Kidney tubule cell (primary cell): Measurements from ENCODE around the gene LNX2.
"Not testable (repeated sequence)": the region's sequence is repeated elsewhere in the genome, so short reads cannot be mapped to it uniquely, and the experiment has no call there.

Source experiments
- DNase-seq: peaks from one replicate; pipeline ENCODE4 v3.0.0-alpha.2; 2018; ENCODE audit warnings: low spot score

The LNX2 gene

DNA sequence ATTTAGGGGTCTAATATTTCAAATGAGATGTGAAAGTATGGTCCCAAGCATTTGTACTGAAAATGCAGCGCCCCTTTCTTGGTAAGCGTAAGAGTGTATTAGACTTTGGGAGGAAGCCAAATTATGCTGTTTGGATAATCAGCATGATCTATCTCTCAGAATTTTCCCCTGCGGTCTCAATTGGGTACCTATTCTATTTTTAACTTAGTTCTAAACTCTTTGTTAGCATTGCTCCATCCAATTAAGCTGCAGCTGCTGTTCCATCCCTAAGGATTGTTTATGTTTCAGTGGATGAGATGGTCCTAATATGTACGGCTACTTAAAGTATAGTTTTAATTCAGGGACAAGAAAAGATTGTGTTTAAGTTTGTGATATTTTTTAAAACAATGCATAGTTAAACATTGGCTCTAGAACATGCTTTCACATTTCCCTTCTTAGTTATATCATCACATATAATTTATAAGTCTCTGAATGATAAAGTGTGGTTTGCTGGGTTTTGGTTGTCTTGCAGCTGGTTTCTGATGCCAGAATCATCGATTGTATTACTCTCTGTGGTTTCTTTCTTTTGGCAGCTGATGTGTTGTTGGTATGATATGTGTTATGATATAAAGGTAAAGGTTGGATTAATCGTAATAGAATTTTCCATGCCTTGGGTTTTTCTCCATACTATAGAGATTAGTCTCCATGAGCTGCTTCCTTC is 16.4 kb upstream of the LNX2 start:
- no peak for DNase-seq

DNA sequence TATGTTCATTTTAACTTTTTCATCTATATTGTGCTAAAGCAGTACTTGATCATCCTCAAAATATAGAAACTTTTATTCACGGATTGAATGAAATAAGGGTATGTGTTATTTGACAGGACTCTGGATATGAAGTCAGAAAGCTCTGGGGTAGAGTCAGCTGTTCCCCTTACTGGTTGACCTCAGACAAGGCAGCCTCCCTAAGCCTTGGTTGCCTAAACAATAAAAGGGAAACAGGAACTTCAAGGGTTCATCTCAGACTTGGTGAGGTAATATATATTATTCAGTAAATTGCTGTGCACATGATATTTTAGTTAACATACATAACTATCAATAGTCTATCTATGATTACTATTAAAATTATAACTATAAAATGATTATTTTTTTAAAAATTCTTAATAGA is 14.9 kb upstream of the LNX2 start:
- DNase-seq = no peak

DNA sequence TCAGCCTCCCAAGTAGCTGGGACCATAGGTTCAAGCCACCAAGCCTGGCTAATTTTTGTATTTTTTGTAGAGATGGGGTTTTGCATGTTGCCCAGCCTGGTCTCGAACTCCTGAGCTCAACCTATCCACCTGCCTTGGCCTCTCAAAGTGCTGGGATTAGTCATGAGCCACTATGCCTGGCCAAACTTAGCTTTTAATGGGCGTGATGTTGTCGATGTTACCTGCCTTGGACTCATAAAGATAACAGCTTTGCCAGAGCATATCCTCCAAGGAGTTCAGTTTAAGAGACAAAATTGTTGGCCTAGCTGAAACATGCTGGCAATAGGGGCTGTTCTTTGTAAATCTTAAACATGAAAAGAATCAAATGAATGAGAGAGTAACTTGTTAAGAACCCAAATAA is 14.5 kb upstream of the LNX2 start:
- DNase-seq = no peak

DNA sequence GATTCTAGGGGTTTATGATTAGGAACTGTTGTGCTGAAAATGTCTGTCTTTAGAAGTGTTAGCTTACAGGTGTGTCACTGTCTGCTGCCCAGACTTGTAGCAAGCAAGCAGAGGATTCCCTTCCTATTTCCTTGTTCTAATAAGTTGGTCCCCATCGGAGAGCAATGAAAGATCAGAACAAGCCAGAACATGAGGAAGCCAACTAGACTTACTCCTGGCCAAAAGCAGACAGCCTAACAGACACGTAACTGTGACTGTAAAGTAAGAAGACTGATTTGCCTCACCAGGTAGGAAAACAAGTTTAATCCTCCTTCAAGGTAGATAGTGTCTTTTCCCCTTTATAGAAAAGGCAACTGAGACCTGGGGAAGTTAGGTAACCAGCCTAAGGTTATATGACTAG is 13.9 kb upstream of the LNX2 start:
- DNase-seq = peak; percentile 23

DNA sequence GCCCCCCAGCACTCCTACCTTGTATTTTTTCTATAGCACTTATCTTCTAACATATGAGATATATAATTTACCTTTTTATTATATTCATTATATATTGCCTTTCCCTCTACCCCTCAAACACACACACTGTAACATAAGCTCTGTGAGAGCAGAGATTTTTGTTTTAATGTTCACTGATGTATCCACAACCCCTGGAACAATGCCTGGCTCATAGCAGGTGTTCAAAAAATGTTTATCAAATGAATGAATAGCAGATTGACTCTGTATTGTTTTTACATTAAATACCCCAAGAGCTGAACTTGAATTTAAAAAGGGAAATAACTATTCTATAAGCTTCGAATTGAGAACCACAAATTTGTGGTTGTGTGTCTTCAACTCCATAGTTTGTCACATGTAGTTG is 12.3 kb upstream of the LNX2 start:
- no peak for DNase-seq

DNA sequence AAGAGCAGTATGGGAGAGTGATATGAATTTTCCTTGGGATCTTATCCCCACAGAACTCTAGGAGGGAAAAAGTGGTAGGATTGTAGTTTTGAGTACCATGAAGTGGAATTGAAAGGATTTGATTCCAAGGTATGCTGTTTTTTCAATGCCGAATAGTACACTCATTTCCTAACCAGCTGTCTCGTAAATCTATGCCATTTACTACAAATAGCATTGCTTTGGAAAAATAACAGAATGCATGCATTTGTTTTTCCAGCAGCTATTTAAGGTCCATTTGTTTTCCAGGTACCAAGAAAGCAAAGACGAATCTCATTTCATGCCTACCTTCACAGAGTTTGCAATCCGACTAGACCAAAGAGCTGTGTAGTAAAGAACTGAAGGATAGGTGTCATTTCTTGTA is 11.9 kb upstream of the LNX2 start:
- DNase-seq = no peak

DNA sequence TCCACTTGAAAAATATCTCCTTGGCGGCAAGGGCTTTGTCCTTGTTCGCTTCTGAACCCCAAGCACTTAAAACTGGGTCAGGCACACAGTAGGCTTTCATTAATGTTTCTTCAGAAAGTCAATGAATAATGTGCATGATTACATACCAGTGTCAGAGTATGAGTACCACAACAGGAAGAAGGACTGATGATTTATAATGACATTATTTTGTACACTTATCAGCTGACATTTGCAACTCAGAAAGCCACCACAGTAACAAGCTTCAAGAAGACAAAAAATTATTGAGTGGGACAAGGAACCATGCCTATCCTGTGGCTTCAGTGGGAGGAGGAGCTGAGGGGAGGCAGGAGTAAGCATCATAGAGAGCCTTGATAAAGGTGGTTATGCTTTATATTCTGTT is 11.3 kb upstream of the LNX2 start:
- DNase-seq = no peak

DNA sequence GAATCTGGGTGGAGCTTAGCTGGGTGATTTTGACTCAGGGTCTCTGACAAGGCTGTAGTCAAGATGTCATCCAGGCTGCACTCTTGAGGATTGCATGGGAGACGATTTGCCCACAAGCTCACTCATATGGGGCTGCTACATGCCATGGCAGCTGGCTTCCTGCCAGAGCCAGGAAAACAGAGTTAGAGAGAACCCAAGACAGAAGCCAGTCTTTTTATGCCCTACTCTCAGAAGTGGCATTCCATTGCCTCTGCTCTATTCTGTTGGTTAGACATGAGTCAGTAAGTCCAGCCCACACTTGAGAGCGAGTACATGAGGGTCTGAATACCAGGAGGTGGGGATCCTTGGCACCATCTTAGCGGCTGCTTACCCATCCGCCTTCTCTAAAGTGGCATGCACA is 10.8 kb upstream of the LNX2 start:
- peak; percentile 68 for DNase-seq

DNA sequence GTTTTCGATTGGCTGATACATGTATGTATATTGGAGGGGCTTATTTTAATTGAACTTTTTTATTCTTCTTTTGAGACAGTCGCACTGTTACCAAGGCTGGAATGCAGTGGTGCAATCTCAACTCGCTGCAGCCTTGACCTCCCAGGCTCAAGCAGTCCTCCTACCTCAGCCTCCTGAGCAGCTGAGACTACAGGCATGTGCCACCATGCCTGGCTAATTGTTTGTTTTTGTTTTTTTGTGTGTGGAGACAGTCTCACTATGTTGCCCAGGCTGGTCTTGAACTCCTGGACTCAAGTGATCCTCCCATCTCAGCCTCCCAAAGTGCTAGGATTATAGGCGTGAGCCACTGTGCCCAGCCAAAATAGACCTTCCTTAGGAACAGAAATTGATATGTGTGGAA is 8.4 kb upstream of the LNX2 start:
- DNase-seq = not testable (repeated sequence)

DNA sequence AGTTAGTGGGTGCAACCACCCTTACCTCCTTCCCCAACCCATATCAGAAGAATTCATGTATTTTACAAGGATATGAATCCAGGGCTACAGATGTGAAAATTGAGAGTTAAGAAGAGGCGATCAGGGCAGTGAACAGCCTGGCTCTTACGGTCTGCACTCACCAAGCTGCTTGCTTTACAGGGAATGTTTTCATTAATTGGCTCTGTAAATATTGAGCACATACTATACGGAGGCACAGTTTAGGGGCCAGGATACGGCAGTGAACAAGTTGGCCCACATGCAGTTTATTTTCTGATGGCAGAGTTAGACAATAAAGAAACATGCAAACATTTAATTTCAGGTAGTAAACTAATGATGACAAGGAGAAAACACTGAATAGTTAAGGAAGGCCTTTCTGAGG is 7.8 kb upstream of the LNX2 start:
- no peak for DNase-seq

DNA sequence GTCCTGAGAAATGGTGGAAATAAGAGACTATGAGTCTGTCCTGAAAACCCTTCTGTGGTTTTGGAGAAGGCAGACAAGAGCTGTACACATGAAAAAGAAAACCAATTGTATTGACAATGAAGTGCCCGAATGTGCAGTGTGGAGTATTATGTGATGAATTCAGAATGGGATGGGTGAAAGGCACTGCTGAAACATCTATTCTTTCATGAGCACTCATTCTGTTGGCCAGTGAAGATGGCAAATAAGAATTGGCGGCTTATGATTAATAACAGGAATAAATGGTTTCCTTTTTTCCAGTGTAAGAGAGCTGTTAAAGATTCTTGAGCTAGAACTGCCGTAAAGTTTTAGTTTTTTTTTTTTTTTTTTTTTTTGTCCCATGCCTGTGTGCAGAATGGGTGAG is 7.1 kb upstream of the LNX2 start:
- no peak for DNase-seq

DNA sequence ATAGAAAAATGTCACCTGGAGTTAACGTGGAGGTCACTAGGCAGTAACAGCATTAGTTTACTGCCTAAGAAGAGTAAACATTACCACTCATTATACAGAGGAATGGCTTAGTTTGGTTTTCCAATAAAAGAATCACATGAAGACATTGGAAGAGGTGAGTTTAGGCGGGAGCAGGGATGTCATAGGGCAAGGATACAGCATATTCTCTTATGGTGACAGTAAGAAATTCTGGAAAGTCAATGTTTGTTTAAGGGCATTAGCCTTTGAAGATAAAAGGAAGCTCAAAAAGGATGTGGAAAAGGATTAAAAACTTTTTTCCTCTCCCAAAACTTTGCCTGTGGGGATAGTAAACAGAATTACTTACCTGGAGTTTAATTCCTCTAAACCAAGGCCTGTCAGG is 5.5 kb upstream of the LNX2 start:
- DNase-seq = no peak

DNA sequence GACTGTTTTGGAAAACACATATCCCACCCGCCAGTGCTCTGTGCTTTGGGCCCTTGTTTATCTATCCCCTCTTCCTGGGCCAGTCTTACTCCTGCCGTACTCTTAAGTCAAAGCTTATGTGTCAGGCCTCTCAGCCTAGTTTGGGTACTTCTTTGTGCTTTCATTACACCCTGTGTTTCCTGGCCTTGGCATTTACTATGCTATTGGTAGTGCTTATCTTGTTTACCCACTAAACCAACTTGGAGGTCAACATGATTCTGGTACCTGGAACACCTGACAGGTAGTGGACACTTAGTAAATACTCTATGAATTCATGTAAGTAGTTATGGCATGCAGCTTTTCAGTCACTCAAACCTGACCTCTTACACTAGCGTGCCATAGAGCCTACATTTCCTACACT is 3.7 kb upstream of the LNX2 start:
- no peak for DNase-seq

DNA sequence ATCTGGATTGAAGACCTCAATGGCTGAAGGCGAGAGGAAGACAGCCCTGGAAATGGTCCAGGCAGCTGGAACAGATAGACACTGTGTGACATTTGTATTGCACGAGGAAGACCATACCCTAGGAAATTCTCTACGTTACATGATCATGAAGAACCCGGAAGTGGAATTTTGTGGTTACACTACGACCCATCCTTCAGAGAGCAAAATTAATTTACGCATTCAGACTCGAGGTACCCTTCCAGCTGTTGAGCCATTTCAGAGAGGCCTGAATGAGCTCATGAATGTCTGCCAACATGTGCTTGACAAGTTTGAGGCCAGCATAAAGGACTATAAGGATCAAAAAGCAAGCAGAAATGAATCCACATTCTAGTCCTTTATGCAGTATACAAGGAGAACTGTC is 2.6 kb upstream of the LNX2 start:
- DNase-seq = no peak

DNA sequence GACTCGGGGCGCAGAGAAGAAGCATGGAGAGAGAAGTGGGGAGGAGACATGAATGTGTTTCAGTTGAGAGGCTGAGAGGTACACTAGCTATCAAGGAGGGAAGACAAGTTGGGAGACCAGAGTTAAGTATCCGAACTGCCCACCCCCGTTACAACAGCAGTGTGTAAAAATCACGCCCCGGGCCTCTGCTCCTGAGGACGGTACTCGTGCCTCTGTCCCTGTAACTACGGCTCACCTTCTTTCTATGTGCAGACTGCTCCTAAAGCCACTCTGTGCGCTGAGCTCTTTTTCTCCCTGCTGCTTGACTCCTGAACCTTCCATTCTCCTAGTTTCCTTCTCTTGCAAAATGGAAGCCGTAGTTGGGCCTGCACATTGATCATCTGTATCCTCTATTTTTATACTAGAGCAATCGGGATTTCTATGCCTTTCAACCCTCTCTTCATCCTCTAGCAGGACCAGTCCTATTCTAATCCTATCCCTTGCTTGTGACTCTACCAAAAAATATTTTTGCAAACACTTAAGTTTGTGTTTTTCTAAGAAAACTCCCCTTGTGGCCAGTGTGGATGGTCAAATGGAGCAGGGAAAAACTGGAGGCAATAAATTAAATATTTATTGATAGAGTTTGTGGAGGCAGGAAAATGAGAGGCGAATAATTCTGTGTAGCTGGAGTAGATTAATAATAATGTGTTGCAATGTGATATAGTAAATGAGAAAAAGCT is 1.9 kb upstream of the LNX2 start:
- peak; percentile 23 for DNase-seq

DNA sequence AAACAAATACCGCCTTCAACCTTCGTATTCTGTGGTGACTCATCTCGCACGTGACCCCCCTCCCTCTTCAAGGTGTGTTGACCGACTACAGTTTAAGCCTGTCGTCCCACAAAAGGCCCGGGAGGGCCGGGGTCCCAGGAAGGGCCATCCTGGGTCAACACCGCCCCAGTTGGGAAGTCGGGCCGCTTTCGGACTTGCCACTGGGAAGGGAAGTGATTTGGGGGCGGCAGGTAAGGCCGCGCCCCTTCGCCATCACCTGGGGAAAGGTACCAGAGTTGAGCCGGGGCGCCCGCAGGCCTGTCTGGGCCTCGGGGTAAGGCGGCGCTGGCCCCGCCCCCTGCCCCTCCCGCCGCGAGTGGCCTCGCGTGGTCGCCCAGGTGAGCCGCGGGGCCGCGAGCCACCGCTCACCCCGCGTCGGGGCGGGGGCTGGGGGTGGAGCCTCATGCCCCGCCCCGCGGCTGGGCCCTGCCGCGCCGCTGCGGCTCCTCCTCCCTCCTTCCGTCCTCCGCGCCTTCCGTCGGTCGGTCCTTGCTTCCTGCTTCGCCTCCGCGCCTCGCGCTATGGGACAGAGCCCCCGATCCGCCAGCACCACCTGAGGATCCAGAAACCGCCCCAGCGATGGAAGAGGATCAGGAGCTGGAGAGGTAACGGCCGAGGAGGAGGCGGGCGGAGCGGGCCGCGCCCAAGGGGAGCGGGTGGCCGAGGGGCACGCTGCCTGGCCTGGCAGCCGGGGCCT is 1.2 kb upstream of the LNX2 start, which contains the start of gene POLR1D:
POLR1D (plus strand) TSS at position 527 of the 736 bp plus-strand sequence; CDS start at position 619, 92 bp downstream.
- DNase-seq = peak; percentile 93

DNA sequence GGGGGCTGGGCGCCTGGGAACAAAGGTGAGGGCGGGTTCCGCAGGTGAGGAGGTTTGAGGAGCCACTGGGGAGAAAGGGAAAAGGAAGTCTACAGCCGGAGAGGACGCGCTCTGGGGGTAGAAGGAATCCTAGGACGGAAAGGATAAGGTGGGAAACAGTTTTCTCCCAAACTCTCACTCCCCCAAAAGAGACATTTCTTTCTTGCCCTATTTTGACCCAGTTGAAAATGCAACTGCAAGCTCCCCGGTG is 712 bp upstream of the LNX2 start:
- DNase-seq = no peak

DNA sequence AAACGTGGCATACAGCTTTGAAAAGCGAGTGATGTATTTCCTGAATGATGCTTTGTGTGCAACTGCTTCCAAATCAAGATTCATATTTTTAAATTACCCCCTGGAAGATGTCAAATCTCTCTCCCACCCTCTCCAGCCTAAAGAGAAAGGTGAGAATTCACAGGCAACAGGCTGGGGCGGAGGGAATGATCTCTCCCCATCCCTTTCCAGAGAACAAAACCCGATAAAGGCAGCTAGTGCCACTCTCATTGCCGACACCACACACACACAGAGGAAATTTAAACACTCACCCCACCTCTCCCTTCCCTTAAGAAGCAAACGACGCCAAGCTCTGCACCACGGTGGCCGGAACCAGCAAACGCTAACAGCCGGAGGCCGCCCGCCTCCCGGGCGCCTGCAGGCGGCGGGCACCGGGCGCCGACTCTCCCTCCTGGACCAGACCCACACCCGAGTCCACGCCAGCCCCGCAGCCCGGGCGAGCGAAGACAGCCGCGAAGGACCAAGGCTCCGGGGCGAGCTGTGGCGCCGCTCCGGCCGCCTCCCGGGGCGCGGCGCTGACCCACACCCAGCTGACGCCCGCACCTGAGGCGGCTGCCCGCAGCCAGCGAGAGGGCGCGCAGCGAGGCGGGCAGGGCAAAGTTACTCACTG is 477 bp downstream of the LNX2 start:
- DNase-seq = peak; percentile 53

DNA sequence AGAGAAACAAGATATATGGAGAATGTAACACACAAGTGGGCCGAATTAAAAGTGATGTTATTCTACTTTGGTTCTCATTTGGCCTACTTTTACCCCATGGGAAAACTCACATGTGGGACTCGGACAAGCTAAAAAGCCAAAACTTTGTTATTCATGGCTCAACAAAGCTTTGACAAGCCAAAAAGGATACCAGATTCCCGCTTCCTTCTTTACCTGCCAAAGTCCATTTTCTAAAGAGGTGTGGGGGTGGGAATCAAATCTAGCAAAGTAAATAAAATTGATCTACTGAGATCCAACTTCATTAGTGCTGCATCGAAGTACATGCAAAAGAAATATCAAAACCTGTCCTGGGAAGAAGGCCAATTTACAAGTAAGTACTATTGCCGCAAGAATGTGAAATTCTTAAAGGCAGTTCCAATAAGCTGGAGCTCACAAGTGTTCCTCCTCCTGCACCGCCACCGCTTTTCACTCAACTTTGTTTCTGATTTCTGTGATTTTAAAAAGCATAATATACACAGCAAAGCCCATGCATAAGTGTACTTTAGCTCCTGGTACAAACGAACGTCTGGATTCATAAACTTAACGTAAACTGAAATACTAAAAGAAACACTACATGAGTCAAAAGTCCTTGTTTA is 1.1 kb downstream of the LNX2 start:
- peak; percentile 27 for DNase-seq

DNA sequence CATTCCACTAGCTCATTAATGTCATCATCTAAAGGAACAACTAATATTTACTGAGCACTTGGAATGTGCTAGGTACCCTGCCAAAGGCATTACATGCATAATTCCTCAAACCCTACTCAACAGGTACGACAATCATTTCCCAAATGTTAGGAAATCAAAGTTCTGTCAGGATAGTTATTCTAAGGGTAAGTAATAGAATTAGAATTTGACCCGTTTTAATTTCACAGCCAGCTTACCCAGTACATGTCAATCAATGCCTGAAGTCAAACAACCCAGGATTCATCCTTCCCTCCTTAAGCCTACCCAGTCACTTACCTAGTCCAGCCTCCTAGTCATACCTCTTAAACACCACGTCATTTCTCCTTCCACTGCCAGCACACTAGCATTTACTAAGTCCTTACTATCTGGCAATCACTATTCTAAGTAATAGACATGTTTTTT is 2.4 kb downstream of the LNX2 start:
- peak; percentile 62 for DNase-seq

DNA sequence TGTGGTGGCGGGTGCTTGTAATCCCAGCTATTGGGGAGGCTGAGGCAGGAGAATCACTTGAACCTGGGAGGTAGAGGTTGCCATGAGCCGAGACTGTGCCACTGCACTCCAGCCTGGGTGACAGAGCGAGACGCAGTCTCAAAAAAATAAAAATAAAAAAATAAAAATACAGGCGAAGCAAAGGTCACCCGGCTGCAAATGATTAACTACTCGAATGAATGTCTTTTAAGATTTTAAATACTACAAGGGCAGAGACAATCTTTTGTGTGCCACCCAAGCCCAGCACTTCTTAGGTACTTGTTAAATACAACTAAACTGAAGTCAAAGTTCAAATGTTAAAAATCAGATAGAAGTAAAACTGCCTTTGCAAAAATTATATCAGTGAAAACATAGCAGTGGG is 6.7 kb downstream of the LNX2 start:
- no peak for DNase-seq

DNA sequence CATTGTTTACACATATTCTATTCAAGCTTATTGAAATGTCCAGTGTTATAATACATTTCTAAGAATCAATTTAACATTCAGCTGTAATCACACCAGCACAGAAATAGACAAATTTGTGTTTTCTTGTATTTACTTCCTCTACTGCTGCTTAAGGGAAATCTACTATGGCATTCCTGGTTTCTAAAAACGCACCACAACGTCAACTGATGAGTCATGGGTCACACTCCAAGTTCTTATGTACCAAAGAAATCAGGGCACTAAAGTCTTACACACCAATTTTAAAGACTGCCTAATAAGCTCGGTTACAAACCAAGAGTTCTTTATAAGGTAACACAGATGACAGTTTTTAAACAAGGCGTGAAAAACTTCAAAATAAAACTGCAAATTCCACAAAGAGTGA is 13.2 kb downstream of the LNX2 start:
- DNase-seq = peak; percentile 74
